Pancreas (tissue), 10 donors: ENCODE measurements around the gene GRM7. TPM values are rescaled to one million over a fixed set of nuclear protein-coding genes. Genes with fewer than 3 reads are reported as not detected.

Source experiments
- ATAC-seq, 4 donors: fragments of 200-7000 bp; cut with Tn5 transposase; one replicate each; pipeline versions ENCODE4 v1.8.0 to v1.9.1; 2020; ENCODE audit warnings: mild to moderate bottlenecking in 4 of 4, moderate library complexity in 4 of 4
- DNase-seq, 6 donors: peaks; one replicate each; pipeline ENCODE4 v3.0.0-alpha.2; 2020
- FAIRE-seq: peaks from 2 replicates; lab custom pipeline; 2012; peaks lifted over from hg19 to GRCh38; lab: Jason Lieb, UNC
- H3K27ac ChIP-seq, 4 donors: fragments of 200-600 bp; sonication (generic); 1 replicate in 3 of 4; 2 replicates in 1 of 4; pipeline versions ENCODE4 v1.5.0 to v1.8.0; 2020
- H3K27me3 ChIP-seq, 4 donors: fragments of 200-600 bp; one replicate each; pipeline ENCODE4 v1.8.0; 2021
- H3K36me3 ChIP-seq, 3 donors: fragments of 200-600 bp; sonication (generic) in 1 of 3; one replicate each; pipeline versions ENCODE4 v1.5.0 to v1.8.0; 2020 to 2021
- H3K4me1 ChIP-seq, 3 donors: fragments of 200-600 bp; one replicate each; pipeline ENCODE4 v1.8.0; 2021
- H3K4me3 ChIP-seq, 4 donors: fragments of 200-600 bp; sonication (generic) in 2 of 4; one replicate each; pipeline versions ENCODE4 v1.5.0 to v1.8.0; 2020 to 2021
- H3K9me3 ChIP-seq, 4 donors: fragments of 200-600 bp; one replicate each; pipeline ENCODE4 v1.8.0; 2021
- WGBS, 2 donors: extraction: QIAGEN DNeasy Blood & Tissue Kit; methylation state at CpG; one replicate each; pipeline ENCODE4 v1.1.7; 2013; 5-methylcytosine and 5-hydroxymethylcytosine counted together
- intact Hi-C, 3 donors: fragments of 100-400 bp; cut with DNase I; formaldehyde crosslinking; loops; one replicate each; pipeline versions ENCODE4 v1.11.1 to v1.14.2; 2022
- polyA plus RNA-seq, 2 donors: library from polyadenylated mRNA; stranded (reverse); fragments of 200-250 nt; gene quantifications; one replicate each; pipeline ENCODE4 v1.2.3, GENCODE V29; 2013
- total RNA-seq, 6 donors: library from RNA; stranded (reverse); fragmentation: NEBNext Ultra II Directional in 4 of 6; extraction: Animal tissue kit (Norgen Biotek cat#: 25700) in 4 of 6; gene quantifications; one replicate each; pipeline versions ENCODE4 v1.2.1 to v1.2.4, GENCODE V29; 2021 to 2023
- TF ChIP-seq, protein P1 (sequence below), 4 donors: fragments of 200-600 bp; sonication (generic) in 3 of 4; IDR thresholded peaks; one replicate each; pipeline versions ENCODE4 v1.5.0 to v1.8.0; 2021; ENCODE audit warnings: antibody characterized with exemption in 4 of 4
- donor health status: healthy with polysubstance abuse.
- donor health status: DM: no; HTN: no; CAD: no; lungs with moderate emphysema.
- donor health status: DM: no; HTN: no; CAD: no.
- donor health status: control.
- donor health status: control.
- donor health status: Bipolar disorder and iron deficiency.
- donor health status: DM: yes; HTN: yes; CAD: no.
- donor health status: DM: no; HTN: no; CAD: no.
- donor health status: DM: no; HTN: no; CAD: no.
- donor health status: DM: yes; HTN: yes; CAD: no.

GRM7 gene
- total and polyA plus RNA-seq, 8 donors: 0.03 to 0.28 (median 0.18) TPM; not detected in 4

GRCh38 chr3:7536510-7536909 lies 675.6 kb downstream of the GRM7 start:
- Histone ChIP-seq H3K4me1 (no peaks in the 10 kb centered on the region), H3K36me3 (no peaks in the 10 kb centered on the region), H3K4me3 (no peak overlapping the region), H3K27me3 (no peaks in the 10 kb centered on the region), H3K27ac (no peak overlapping the region), H3K9me3 (no peaks in the 10 kb centered on the region)
- intact Hi-C loops: no loop called here
- DNase-seq (no peak), FAIRE-seq (no peak), ATAC-seq (no peak)
- TF ChIP-seq, protein P1, sequence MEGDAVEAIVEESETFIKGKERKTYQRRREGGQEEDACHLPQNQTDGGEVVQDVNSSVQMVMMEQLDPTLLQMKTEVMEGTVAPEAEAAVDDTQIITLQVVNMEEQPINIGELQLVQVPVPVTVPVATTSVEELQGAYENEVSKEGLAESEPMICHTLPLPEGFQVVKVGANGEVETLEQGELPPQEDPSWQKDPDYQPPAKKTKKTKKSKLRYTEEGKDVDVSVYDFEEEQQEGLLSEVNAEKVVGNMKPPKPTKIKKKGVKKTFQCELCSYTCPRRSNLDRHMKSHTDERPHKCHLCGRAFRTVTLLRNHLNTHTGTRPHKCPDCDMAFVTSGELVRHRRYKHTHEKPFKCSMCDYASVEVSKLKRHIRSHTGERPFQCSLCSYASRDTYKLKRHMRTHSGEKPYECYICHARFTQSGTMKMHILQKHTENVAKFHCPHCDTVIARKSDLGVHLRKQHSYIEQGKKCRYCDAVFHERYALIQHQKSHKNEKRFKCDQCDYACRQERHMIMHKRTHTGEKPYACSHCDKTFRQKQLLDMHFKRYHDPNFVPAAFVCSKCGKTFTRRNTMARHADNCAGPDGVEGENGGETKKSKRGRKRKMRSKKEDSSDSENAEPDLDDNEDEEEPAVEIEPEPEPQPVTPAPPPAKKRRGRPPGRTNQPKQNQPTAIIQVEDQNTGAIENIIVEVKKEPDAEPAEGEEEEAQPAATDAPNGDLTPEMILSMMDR (IDR thresholded peaks at IDR 0.05): no peak

DNA sequence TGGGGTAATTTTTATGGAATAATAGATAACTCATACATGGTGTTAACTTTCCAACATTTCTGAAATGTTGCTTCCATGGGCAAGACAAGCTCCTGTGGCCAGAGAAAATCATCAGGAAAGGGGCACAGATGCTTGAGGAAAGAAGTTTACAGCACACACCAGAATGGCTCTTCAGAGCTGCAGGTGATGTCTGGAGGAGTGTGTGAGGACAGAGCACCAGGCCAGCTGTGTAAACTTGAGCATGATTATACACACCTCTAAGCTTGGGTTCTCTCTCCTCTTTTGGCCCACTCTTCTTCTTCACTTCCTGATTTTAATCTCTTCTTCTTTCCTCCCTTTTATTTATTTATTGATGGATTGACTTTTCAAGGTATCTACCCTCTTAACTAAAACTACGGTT lies 676.0 kb downstream of the GRM7 start:
- FAIRE-seq: no peak

GRCh38 chr3:7543294-7543880 lies 682.5 kb downstream of the GRM7 start:
- no peaks in the 10 kb centered on the region for H3K9me3 ChIP-seq

More for the DNA sequence above, 676.0 kb downstream of the GRM7 start:
- Histone ChIP-seq H3K4me3 (no peak overlapping the region), H3K9me3 (no peaks in the 10 kb centered on the region), H3K36me3 (no peaks in the 10 kb centered on the region), H3K27ac (no peak overlapping the region), H3K4me1 (no peaks in the 10 kb centered on the region), H3K27me3 (no peaks in the 10 kb centered on the region)
- 94 to 96% methylated on average over 1 of the region's 1 CpG for WGBS, 2 donors
- TF ChIP-seq, protein P1 (IDR thresholded peaks at IDR 0.05): no peak
- DNase-seq (no peak), ATAC-seq (no peak)
- intact Hi-C loops: no loop called here

GRCh38 chr3:7545334-7545733 lies 684.4 kb downstream of the GRM7 start:
- no peaks in the 10 kb centered on the region for H3K9me3 ChIP-seq
- intact Hi-C loops: no loop called here
- 80 to 92% methylated on average over 3 of the region's 3 CpGs for WGBS, 2 donors
- ATAC-seq: no peak
- no peaks in the 10 kb centered on the region for H3K36me3 ChIP-seq
- H3K4me3 ChIP-seq: no peak overlapping the region
- FAIRE-seq: no peak
- H3K27ac ChIP-seq: no peak overlapping the region
- no peaks in the 10 kb centered on the region for H3K27me3 ChIP-seq
- no peak for DNase-seq
- no peaks in the 10 kb centered on the region for H3K4me1 ChIP-seq
- TF ChIP-seq, protein P1 (IDR thresholded peaks at IDR 0.05): no peak

More at GRCh38 chr3:7543294-7543880, 682.5 kb downstream of the GRM7 start:
- FAIRE-seq (no peak), DNase-seq (no peak), ATAC-seq (peak in 1 of 4 donors; percentile 54)
- intact Hi-C loops: no loop called here
- Histone ChIP-seq H3K36me3 (no peaks in the 10 kb centered on the region), H3K27me3 (no peaks in the 10 kb centered on the region), H3K4me3 (no peak overlapping the region), H3K27ac (no peak overlapping the region), H3K4me1 (no peaks in the 10 kb centered on the region)
- WGBS, 2 donors: 54 to 55% methylated on average over 5 of the region's 5 CpGs
- TF ChIP-seq, protein P1 (IDR thresholded peaks at IDR 0.05): no peak

DNA sequence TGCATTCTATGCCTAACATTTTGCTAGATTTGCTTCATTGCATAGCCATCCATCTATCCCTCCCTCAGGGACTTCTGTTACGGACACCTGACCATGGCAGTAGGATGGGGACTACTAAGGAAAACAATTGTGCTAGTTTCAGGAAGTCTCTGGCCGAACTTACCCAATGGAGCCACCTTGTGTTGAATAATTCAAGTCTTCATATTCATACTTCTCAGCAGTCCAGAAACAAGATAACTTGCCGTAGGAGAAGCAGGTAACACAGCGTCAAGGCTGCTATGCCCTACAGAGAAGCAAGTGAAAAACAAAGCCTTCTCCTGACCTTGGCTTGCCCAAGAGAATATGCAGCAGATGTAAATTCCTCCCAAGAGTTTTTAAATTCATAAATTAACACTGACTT lies 685.3 kb downstream of the GRM7 start:
- Histone ChIP-seq H3K4me1 (no peaks in the 10 kb centered on the region), H3K36me3 (no peaks in the 10 kb centered on the region), H3K27me3 (no peaks in the 10 kb centered on the region), H3K9me3 (no peaks in the 10 kb centered on the region), H3K27ac (no peak overlapping the region), H3K4me3 (no peak overlapping the region)
- peak; percentile 60 to 90 (median 81) for ATAC-seq
- TF ChIP-seq, protein P1 (IDR thresholded peaks at IDR 0.05): peak in 1 of 4 donors; percentile 8
- 32 to 36% methylated on average over 4 of the region's 4 CpGs for WGBS, 2 donors
- peak in 1 of 6 donors; percentile 9 for DNase-seq
- intact Hi-C loops: no loop called here
- FAIRE-seq: no peak
